Measurements from ENCODE around the gene CCDC102A. TPM values are rescaled to one million over a fixed set of nuclear protein-coding genes. Genes with fewer than 3 reads are reported as not detected.

The CCDC102A gene
- total and polyA plus RNA-seq, 2 donors (not counting 3 experiments of a cell fraction or from before 2014, with no cell fraction given): 7.8 to 12.2 TPM

DNA sequence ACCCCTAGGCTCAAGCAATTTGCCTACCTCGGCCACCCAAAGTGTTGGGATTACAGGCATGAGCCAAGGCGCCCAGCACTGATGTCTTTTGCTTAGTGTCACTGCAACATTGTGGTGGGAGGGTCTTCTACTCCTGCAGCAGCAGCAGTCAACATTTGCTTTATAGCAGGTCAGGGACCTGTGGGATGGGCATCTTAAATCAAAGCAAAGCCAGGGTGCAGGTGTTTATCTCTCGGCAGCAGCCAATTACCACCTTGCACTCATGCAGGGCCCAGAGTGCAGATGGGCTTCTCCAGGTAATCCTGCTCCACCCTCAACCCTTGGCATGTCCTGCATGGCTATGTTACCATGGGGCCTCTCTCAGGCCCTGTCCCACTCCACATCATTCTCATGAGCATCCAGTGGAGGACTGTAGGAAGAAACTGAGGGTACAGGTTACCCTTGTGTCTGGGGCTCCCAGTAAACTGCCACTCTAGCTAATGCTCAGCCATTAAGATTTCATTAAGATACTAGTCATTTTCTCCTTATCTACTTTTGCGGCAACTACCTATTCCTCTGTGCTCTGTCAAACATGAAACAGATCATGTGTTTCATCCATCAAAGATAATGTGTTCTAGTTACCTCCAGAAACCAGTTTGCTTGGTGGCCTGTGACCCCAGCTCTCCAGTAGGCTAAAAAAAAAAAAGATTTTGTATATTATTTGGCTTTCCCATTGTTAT, 22.9 kb upstream of the CCDC102A start:
- TF ChIP-seq FOS (IDR thresholded peaks at IDR 0.05; ENCODE audit: borderline replicate concordance, insufficient read depth, low read length) (no peak), POLR2A (IDR thresholded peaks at IDR 0.05; ENCODE audit: low read depth, low read length) (no peak), GATA2 (IDR thresholded peaks at IDR 0.05; ENCODE audit: insufficient read depth, insufficient read length, low read depth, low read length) (no peak), EZH2 (IDR thresholded peaks at IDR 0.05; ENCODE audit: borderline replicate concordance, low read depth, low read length, severe bottlenecking) (no peak), POLR2AphosphoS5 (IDR thresholded peaks at IDR 0.05; ENCODE audit: insufficient read depth, low read depth, low read length) (no peak), MYC (IDR thresholded peaks at IDR 0.05; ENCODE audit: low read depth, low read length) (no peak), JUN (IDR thresholded peaks at IDR 0.05; ENCODE audit: borderline replicate concordance, insufficient read depth, insufficient read length, low read depth) (no peak)
- TF ChIP-seq, protein P1, sequence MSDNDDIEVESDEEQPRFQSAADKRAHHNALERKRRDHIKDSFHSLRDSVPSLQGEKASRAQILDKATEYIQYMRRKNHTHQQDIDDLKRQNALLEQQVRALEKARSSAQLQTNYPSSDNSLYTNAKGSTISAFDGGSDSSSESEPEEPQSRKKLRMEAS (IDR thresholded peaks at IDR 0.05; ENCODE audit: insufficient read depth, insufficient read length): no peak
- TF ChIP-seq, protein P2, sequence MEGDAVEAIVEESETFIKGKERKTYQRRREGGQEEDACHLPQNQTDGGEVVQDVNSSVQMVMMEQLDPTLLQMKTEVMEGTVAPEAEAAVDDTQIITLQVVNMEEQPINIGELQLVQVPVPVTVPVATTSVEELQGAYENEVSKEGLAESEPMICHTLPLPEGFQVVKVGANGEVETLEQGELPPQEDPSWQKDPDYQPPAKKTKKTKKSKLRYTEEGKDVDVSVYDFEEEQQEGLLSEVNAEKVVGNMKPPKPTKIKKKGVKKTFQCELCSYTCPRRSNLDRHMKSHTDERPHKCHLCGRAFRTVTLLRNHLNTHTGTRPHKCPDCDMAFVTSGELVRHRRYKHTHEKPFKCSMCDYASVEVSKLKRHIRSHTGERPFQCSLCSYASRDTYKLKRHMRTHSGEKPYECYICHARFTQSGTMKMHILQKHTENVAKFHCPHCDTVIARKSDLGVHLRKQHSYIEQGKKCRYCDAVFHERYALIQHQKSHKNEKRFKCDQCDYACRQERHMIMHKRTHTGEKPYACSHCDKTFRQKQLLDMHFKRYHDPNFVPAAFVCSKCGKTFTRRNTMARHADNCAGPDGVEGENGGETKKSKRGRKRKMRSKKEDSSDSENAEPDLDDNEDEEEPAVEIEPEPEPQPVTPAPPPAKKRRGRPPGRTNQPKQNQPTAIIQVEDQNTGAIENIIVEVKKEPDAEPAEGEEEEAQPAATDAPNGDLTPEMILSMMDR (IDR thresholded peaks at IDR 0.05; ENCODE audit: extremely low read depth in 1 of 2, insufficient read depth in 1 of 2, low read depth in 1 of 2, low read length in 2 of 2): no peak
- Histone ChIP-seq H3K79me2 (ENCODE audit: control insufficient read depth, insufficient read depth, low read length) (no peaks in the 10 kb centered on the region), H3K4me3 (replicated peaks in 1 of 3; ENCODE audit: insufficient read depth in 1 of 3, low read depth in 1 of 3, low read length in 3 of 3) (no peak overlapping the region), H3K4me1 (ENCODE audit: control insufficient read depth, extremely low read depth, insufficient read depth, low read length) (no peaks in the 10 kb centered on the region), H3K9me3 (replicated peaks; ENCODE audit: control insufficient read depth, insufficient read depth, low read length) (no peaks in the 10 kb centered on the region), H2AFZ (ENCODE audit: low read depth, low read length) (no peak overlapping the region), H3K27me3 (ENCODE audit: control insufficient read depth in 2 of 2, insufficient read depth in 2 of 2, low read length in 2 of 2) (peaks cover 10 to 23% of the 10 kb centered on the region in 2 experiments), H4K20me1 (replicated peaks; ENCODE audit: control insufficient read depth, extremely low read depth, insufficient read depth, low read length) (no peaks in the 10 kb centered on the region), H3K9ac (replicated peaks; ENCODE audit: extremely low read depth, insufficient read depth, low read length) (no peak overlapping the region), H3K27ac (ENCODE audit: insufficient read depth, low read depth, low read length) (no peak overlapping the region), H3K36me3 (ENCODE audit: control insufficient read depth in 2 of 2, extremely low read depth in 1 of 2, insufficient read depth in 2 of 2, low read length in 2 of 2) (no peaks in the 10 kb centered on the region), H3K4me2 (ENCODE audit: insufficient read depth, low read length) (no peak overlapping the region), H3K9me1 (replicated peaks; ENCODE audit: control insufficient read depth, extremely low read depth, insufficient read depth, low read length) (no peaks in the 10 kb centered on the region)
- ChIA-PET POLR2A (no interaction called here), CTCF (no interaction called here)
- no peak for DNase-seq (ENCODE audit: low read depth, low spot score)
- dilution Hi-C loops (cut with MboI; ENCODE audit: extremely low pct_ligation_motif_present, low sequenced_read_pairs) (no loop called here), intact Hi-C loops (cut with micrococcal nuclease) (no loop called here)
- no TSS peak for BruUV-seq (replicated peaks)
- FAIRE-seq: no peak

Measured in endothelial cell of umbilical vein (primary cell).